Right lobe of liver (tissue), 6 donors: Measurements from ENCODE around the gene SSPN. TPM values are rescaled to one million over a fixed set of nuclear protein-coding genes. Genes with fewer than 3 reads are reported as not detected.
A peak's percentile ranks its signal among the peaks of the same experiment; 100 is the strongest.

Experiments
- ATAC-seq, 4 donors: fragments of 200-7000 bp; cut with Tn5 transposase; one replicate each; pipeline ENCODE4 v1.9.1; 2020; ENCODE audit warnings: mild to moderate bottlenecking in 4 of 4, moderate library complexity in 4 of 4
- DNase-seq, 3 donors: peaks; one replicate each; pipeline ENCODE4 v3.0.0-alpha.2; 2020
- H3K27ac ChIP-seq, 3 donors: fragments of 200-600 bp; one replicate each; pipeline ENCODE4 v1.8.0; 2022
- H3K27me3 ChIP-seq, 2 donors: fragments of 200-600 bp; one replicate each; pipeline ENCODE4 v1.8.0; 2022
- H3K36me3 ChIP-seq, 4 donors: fragments of 200-600 bp; sonication (generic) in 1 of 4; one replicate each; pipeline versions ENCODE4 v1.5.1 to v1.8.0; 2017 to 2022; ENCODE audit warnings: control low read depth in 1 of 4
- H3K4me1 ChIP-seq, 4 donors: fragments of 200-600 bp; sonication (generic) in 1 of 4; one replicate each; pipeline versions ENCODE4 v1.5.1 to v1.8.0; 2017 to 2022; ENCODE audit warnings: control low read depth in 1 of 4
- H3K4me3 ChIP-seq, 3 donors: fragments of 200-600 bp; one replicate each; pipeline ENCODE4 v1.8.0; 2022
- H3K9me3 ChIP-seq, 4 donors: fragments of 200-600 bp; sonication (generic) in 1 of 4; one replicate each; pipeline versions ENCODE4 v1.5.1 to v1.8.0; 2017 to 2022; ENCODE audit warnings: control low read depth in 1 of 4
- POLR2A ChIP-seq: fragments of 450-650 bp; IDR thresholded peaks from one replicate; pipeline ENCODE4 v1.6.1; 2017; ENCODE audit warnings: antibody characterized with exemption, mild to moderate bottlenecking
- WGBS: methylation state at CpG from one replicate; pipeline ENCODE4 v1.1.6; 2018; ENCODE audit warnings: low coverage, low lambda C conversion rate; ENCODE audit not compliant: insufficient coverage; ENCODE audit errors: missing lambda C conversion rate; 5-methylcytosine and 5-hydroxymethylcytosine counted together
- intact Hi-C, 2 donors: fragments of 100-400 bp; cut with DNase I; formaldehyde crosslinking; loops; one replicate each; pipeline versions ENCODE4 v1.11.2 to v1.14.1; 2022
- total RNA-seq, 6 experiments: library from RNA; depleted of rRNA in 2 of 6; stranded (reverse); fragments of >200 nt in 2 of 6; fragmentation: NEBNext Ultra II Directional in 3 of 6; extraction: Animal tissue kit (Norgen Biotek cat#: 25700) in 3 of 6; gene quantifications; one replicate each; pipeline versions ENCODE4 v1.1.0 to v1.2.4, GENCODE V29; 2016 to 2023
- TF ChIP-seq, protein P1 (sequence below), 4 donors: fragments of 200-600 bp in 3 of 4; fragments of 450-650 bp in 1 of 4; IDR thresholded peaks; one replicate each; pipeline versions ENCODE4 v1.5.1 to v1.8.0; 2016 to 2022; ENCODE audit warnings: antibody characterized with exemption in 4 of 4, mild to moderate bottlenecking in 2 of 4
- donor health status: DM: no; HTN: yes; CAD: no.
- donor health status: DM: no; HTN: no; CAD: no.
- donor health status: DM: no; HTN: no; CAD: no.
- donor health status: DM: no; HTN: yes; CAD: no.
- donor health status: DM: no; HTN: yes; CAD: no.

The SSPN gene
- total RNA-seq, 6 experiments from 2014 or later, result 0.18 to 1.2 (median 0.54) TPM

DNA sequence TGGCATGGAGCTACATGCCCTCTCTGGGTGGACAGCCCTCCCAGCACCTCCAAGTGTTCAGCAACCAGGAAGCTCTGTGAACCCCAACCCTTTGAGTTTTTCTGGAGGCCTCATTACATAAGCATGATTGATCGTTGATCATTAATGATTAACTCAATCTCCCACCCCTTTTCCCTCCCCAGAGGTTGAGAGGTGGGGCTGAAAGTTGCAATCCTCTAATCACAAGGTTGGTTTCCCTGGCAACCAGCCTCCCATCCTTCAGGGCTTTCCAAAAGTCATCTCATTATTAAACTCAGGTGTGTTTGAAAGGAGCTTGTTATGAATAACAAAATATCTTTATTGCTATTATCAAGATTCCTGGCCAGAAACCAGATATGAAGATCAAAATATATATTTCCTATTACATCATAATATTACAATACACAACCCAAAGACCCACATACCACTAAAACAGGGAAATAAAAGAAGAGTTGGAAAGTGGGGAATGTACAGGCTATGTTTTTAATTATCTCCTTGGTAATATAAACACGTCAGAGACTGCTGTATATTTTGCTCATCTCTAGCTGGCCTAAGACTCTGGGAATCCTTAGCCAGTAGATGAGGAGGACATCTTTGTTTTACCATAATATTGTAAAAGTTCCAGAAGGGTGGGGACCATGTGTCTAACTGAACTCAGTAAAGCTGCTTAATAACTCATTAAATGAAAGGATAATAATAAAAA, 73.6 kb downstream of the SSPN start:
- Histone ChIP-seq H3K9me3 (no peaks in the 10 kb centered on the region), H3K36me3 (no peaks in the 10 kb centered on the region), H3K4me3 (no peak overlapping the region), H3K4me1 (peaks cover 0 to 5% (median 0%) of the 10 kb centered on the region in 4 donors), H3K27me3 (no peaks in the 10 kb centered on the region), H3K27ac (no peak overlapping the region)
- TF ChIP-seq POLR2A, result no peak
- TF ChIP-seq, protein P1, sequence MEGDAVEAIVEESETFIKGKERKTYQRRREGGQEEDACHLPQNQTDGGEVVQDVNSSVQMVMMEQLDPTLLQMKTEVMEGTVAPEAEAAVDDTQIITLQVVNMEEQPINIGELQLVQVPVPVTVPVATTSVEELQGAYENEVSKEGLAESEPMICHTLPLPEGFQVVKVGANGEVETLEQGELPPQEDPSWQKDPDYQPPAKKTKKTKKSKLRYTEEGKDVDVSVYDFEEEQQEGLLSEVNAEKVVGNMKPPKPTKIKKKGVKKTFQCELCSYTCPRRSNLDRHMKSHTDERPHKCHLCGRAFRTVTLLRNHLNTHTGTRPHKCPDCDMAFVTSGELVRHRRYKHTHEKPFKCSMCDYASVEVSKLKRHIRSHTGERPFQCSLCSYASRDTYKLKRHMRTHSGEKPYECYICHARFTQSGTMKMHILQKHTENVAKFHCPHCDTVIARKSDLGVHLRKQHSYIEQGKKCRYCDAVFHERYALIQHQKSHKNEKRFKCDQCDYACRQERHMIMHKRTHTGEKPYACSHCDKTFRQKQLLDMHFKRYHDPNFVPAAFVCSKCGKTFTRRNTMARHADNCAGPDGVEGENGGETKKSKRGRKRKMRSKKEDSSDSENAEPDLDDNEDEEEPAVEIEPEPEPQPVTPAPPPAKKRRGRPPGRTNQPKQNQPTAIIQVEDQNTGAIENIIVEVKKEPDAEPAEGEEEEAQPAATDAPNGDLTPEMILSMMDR (IDR thresholded peaks at IDR 0.05), result no peak
- intact Hi-C loops, result no loop called here
- 40% methylated on average over 2 of the region's 2 CpGs for WGBS
- ATAC-seq, result peak; percentile 38 to 81 (median 50)
- no peak for DNase-seq

DNA sequence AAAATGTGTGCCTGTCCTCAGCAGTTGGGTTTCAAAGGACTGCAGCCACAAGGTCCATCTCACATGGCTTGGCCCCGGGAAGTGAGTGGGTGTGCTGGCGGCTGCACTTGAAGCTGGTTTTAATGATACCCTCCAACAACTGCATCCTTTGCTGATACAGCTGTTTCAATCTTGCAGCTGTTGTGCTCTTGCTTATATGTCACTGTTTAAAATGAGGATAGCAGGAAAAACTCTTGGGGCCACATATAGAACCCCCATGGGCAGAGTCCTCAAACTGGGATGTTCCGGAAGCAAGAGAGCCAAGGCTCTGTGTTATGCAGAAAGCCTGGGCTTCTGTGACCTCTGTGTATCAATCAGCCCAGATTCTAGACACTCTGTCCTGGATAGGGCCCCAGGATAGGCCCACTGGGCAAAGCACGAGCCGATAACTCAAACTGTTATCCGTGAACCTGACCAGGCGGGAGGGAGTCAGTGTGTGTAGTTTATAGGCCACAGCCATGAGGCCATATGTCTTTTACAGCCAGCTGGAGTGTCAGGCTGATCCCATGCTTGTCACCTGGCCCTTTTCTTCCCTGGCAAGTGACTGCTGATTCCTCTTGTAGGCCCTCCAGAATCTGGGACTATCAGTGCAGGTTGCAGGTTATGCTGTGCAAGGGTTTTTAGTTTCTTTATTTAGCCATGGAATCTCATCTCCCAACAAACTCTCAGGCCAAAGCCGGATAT, 74.3 kb downstream of the SSPN start:
- DNase-seq (no peak), ATAC-seq (no peak)
- TF ChIP-seq, protein P1 (IDR thresholded peaks at IDR 0.05), result no peak
- no peak for TF ChIP-seq POLR2A

GRCh38 chr12:26271024-26271423, 75.7 kb downstream of the SSPN start:
- intact Hi-C loops, result no loop called here
- H3K36me3 ChIP-seq, result no peaks in the 10 kb centered on the region
- no peak overlapping the region for H3K27ac ChIP-seq
- TF ChIP-seq, protein P1 (IDR thresholded peaks at IDR 0.05), result no peak
- TF ChIP-seq POLR2A, result no peak
- WGBS, result 54% methylated on average over 2 of the region's 2 CpGs
- DNase-seq, result no peak
- H3K4me3 ChIP-seq, result no peak overlapping the region
- no peak for ATAC-seq
- H3K27me3 ChIP-seq, result no peaks in the 10 kb centered on the region
- H3K9me3 ChIP-seq, result no peaks in the 10 kb centered on the region
- peaks cover 0 to 12% (median 2%) of the 10 kb centered on the region in 4 donors for H3K4me1 ChIP-seq

More for the DNA sequence above, 74.3 kb downstream of the SSPN start:
- Histone ChIP-seq H3K4me1 (peaks cover 0 to 5% (median 0%) of the 10 kb centered on the region in 4 donors), H3K36me3 (no peaks in the 10 kb centered on the region), H3K27me3 (no peaks in the 10 kb centered on the region), H3K27ac (no peak overlapping the region), H3K4me3 (no peak overlapping the region), H3K9me3 (no peaks in the 10 kb centered on the region)
- 58% methylated on average over 2 of the region's 8 CpGs for WGBS
- intact Hi-C loops, result no loop called here

- Histone ChIP-seq H3K27ac (no peak overlapping the region), H3K4me1 (peaks cover 0 to 12% (median 2%) of the 10 kb centered on the region in 4 donors), H3K4me3 (no peak overlapping the region), H3K27me3 (no peaks in the 10 kb centered on the region), H3K36me3 (no peaks in the 10 kb centered on the region), H3K9me3 (no peaks in the 10 kb centered on the region)
- TF ChIP-seq, protein P1 (IDR thresholded peaks at IDR 0.05), result no peak
- TF ChIP-seq POLR2A, result no peak
- peak in 1 of 3 donors; percentile 70 for DNase-seq
- peak in 1 of 4 donors; percentile 4 for ATAC-seq
- intact Hi-C loops, result no loop called here
- WGBS, result 68% methylated on average over 10 of the region's 14 CpGs
Observed at GRCh38 chr12:26271889-26272492, 76.6 kb downstream of the SSPN start.
